HAP-1 (cell line): ENCODE measurements around the gene RNASE12.
A peak's percentile ranks its signal among the peaks of the same experiment; 100 is the strongest.
"Not testable (repeated sequence)": the region's sequence is repeated elsewhere in the genome, so short reads cannot be mapped to it uniquely, and the experiment has no call there.

Source experiments
- DNase-seq, 2 experiments: peaks; one replicate each; pipeline ENCODE4 v3.0.0-alpha.2; 2016 to 2020; ENCODE audit warnings: low spot score in 2 of 2
- H3K27me3 ChIP-seq: fragments of 250-450 bp; sonication (Bioruptor Pico); 2 replicates; pipeline ENCODE4 v1.5.1; 2020; ENCODE audit warnings: low read depth, mild to moderate bottlenecking, moderate library complexity
- H3K36me3 ChIP-seq: fragments of 250-450 bp; sonication (Bioruptor Pico); replicated peaks from 2 replicates; pipeline ENCODE4 v1.5.1; 2020; ENCODE audit warnings: mild to moderate bottlenecking
- H3K4me1 ChIP-seq: fragments of 250-450 bp; sonication (Bioruptor Pico); 2 replicates; pipeline ENCODE4 v1.5.1; 2020; ENCODE audit warnings: mild to moderate bottlenecking
- H3K4me3 ChIP-seq: fragments of 250-450 bp; sonication (Bioruptor Pico); 2 replicates; pipeline ENCODE4 v1.5.1; 2020; ENCODE audit warnings: mild to moderate bottlenecking, moderate library complexity
- H3K9me3 ChIP-seq: fragments of 250-450 bp; sonication (Bioruptor Pico); 2 replicates; pipeline ENCODE4 v1.5.1; 2020; ENCODE audit warnings: mild to moderate bottlenecking, moderate library complexity
- in situ Hi-C: fragments of 300-500 bp; cut with MboI; formaldehyde crosslinking; loops from 3 replicates; pipeline ENCODE4 v1.14.3; 2020; ENCODE audit warnings: low sequenced_read_pairs, inconsistent platforms, mixed read lengths

Gene RNASE12

GRCh38 chr14:20622816-20623291 is 31.7 kb upstream of the RNASE12 start:
- Histone ChIP-seq H3K27me3 (peaks cover 5% of the 10 kb centered on the region; the same call in 1 of the 2 replicates), H3K9me3 (no peaks in the 10 kb centered on the region; the same call in 1 of the 2 replicates), H3K36me3 (no peaks in the 10 kb centered on the region), H3K4me3 (no peak overlapping the region), H3K4me1 (peaks cover 6% of the 10 kb centered on the region)
- in situ Hi-C loops: no loop called here
- DNase-seq: no peak

GRCh38 chr14:20620798-20621478 is 29.8 kb upstream of the RNASE12 start:
- no peaks in the 10 kb centered on the region for H3K36me3 ChIP-seq
- H3K4me3 ChIP-seq: no peak overlapping the region
- in situ Hi-C loops: no loop called here
- peaks cover 6% of the 10 kb centered on the region for H3K4me1 ChIP-seq
- no peak for DNase-seq
- no peaks in the 10 kb centered on the region; the same call in 1 of the 2 replicates for H3K9me3 ChIP-seq
- H3K27me3 ChIP-seq: no peaks in the 10 kb centered on the region

- in situ Hi-C loops: not testable (repeated sequence)
These were observed 28.5 kb upstream of the RNASE12 start for GRCh38 chr14:20619688-20620087.

GRCh38 chr14:20618271-20618749 is 27.1 kb upstream of the RNASE12 start:
- in situ Hi-C loops: no loop called here
- H3K27me3 ChIP-seq: no peaks in the 10 kb centered on the region
- no peaks in the 10 kb centered on the region for H3K36me3 ChIP-seq
- peaks cover 10% of the 10 kb centered on the region for H3K4me1 ChIP-seq
- peak in 1 of 2 experiments; percentile 65 for DNase-seq
- H3K4me3 ChIP-seq: no peak overlapping the region
- no peaks in the 10 kb centered on the region for H3K9me3 ChIP-seq

More at GRCh38 chr14:20619688-20620087, 28.5 kb upstream of the RNASE12 start:
- not testable (repeated sequence) for DNase-seq, H3K9me3 ChIP-seq, H3K36me3 ChIP-seq, H3K4me3 ChIP-seq, H3K27me3 ChIP-seq, H3K4me1 ChIP-seq

GRCh38 chr14:20617138-20618003 is 26.2 kb upstream of the RNASE12 start:
- no peaks in the 10 kb centered on the region for H3K36me3 ChIP-seq
- H3K4me1 ChIP-seq: peaks cover 10% of the 10 kb centered on the region
- H3K27me3 ChIP-seq: no peaks in the 10 kb centered on the region
- in situ Hi-C loops: no loop called here
- DNase-seq: no peak
- H3K9me3 ChIP-seq: no peaks in the 10 kb centered on the region
- no peak overlapping the region for H3K4me3 ChIP-seq

GRCh38 chr14:20615996-20616395 is 24.8 kb upstream of the RNASE12 start:
- no peak for DNase-seq
- H3K27me3 ChIP-seq: no peaks in the 10 kb centered on the region
- H3K9me3 ChIP-seq: no peaks in the 10 kb centered on the region
- peaks cover 10% of the 10 kb centered on the region for H3K4me1 ChIP-seq
- H3K4me3 ChIP-seq: no peak overlapping the region
- in situ Hi-C loops: no loop called here
- H3K36me3 ChIP-seq: no peaks in the 10 kb centered on the region

GRCh38 chr14:20614038-20614840 is 23.1 kb upstream of the RNASE12 start:
- Histone ChIP-seq H3K27me3 (no peaks in the 10 kb centered on the region), H3K9me3 (no peaks in the 10 kb centered on the region), H3K36me3 (no peaks in the 10 kb centered on the region), H3K4me3 (peak overlapping the region; percentile 51), H3K4me1 (peaks cover 12% of the 10 kb centered on the region)
- peak; percentile 57 to 76 for DNase-seq
- in situ Hi-C loops: no loop called here

- DNase-seq: peak; percentile 91 to 98
- no peaks in the 10 kb centered on the region for H3K9me3 ChIP-seq
- no peaks in the 10 kb centered on the region for H3K36me3 ChIP-seq
- peak overlapping the region; percentile 51 for H3K4me3 ChIP-seq
- in situ Hi-C loops: no loop called here
- peaks cover 16% of the 10 kb centered on the region for H3K4me1 ChIP-seq
- H3K27me3 ChIP-seq: no peaks in the 10 kb centered on the region
These were observed 22.2 kb upstream of the RNASE12 start for GRCh38 chr14:20613094-20614037.

- in situ Hi-C loops: no loop called here
These were observed 21.2 kb upstream of the RNASE12 start for GRCh38 chr14:20612403-20612802.

GRCh38 chr14:20611277-20611676 is 20.1 kb upstream of the RNASE12 start:
- in situ Hi-C loops: no loop called here
- Histone ChIP-seq H3K27me3 (no peaks in the 10 kb centered on the region), H3K4me1 (peaks cover 13% of the 10 kb centered on the region), H3K36me3 (no peaks in the 10 kb centered on the region), H3K4me3 (no peak overlapping the region), H3K9me3 (no peaks in the 10 kb centered on the region)
- DNase-seq: no peak

More at GRCh38 chr14:20612403-20612802, 21.2 kb upstream of the RNASE12 start:
- Histone ChIP-seq H3K27me3 (no peaks in the 10 kb centered on the region), H3K36me3 (no peaks in the 10 kb centered on the region), H3K9me3 (no peaks in the 10 kb centered on the region), H3K4me1 (peaks cover 13% of the 10 kb centered on the region), H3K4me3 (no peak overlapping the region)
- DNase-seq: no peak

GRCh38 chr14:20610002-20610765 is 19.0 kb upstream of the RNASE12 start:
- in situ Hi-C loops: no loop called here
- peak; percentile 91 for DNase-seq
- H3K4me1 ChIP-seq: peaks cover 13% of the 10 kb centered on the region

More at GRCh38 chr14:20610002-20610765, 19.0 kb upstream of the RNASE12 start:
- Histone ChIP-seq H3K36me3 (no peaks in the 10 kb centered on the region), H3K27me3 (no peaks in the 10 kb centered on the region), H3K9me3 (no peaks in the 10 kb centered on the region), H3K4me3 (peak overlapping the region; percentile 78)
